ENCODE data around the gene ASAH2B.
"Not testable (repeated sequence)": the region's sequence is repeated elsewhere in the genome, so short reads cannot be mapped to it uniquely, and the experiment has no call there.

The ASAH2B gene

GRCh38 chr10:50739618-50740292 is at the start of gene ASAH2B:
TSS of gene ASAH2B (plus strand) at chr10:50739936. CDS start at chr10:50745131, 5,195 bp downstream.
- peak; percentile 52 for DNase-seq (ENCODE audit: low read depth)

- not testable (repeated sequence) for DNase-seq (ENCODE audit: low read depth)
Measured at GRCh38 chr10:50697819-50698218, 41.9 kb upstream of the ASAH2B start.

GRCh38 chr10:50701947-50702346 is 37.8 kb upstream of the ASAH2B start:
- not testable (repeated sequence) for DNase-seq (ENCODE audit: low read depth)

- not testable (repeated sequence) for DNase-seq (ENCODE audit: low read depth)
Measured at GRCh38 chr10:50702997-50703396, 36.7 kb upstream of the ASAH2B start.

GRCh38 chr10:50704436-50705079 is 35.2 kb upstream of the ASAH2B start:
- DNase-seq (ENCODE audit: low read depth) = not testable (repeated sequence)

- not testable (repeated sequence) for DNase-seq (ENCODE audit: low read depth)
Measured at GRCh38 chr10:50706006-50706405, 33.7 kb upstream of the ASAH2B start.

- not testable (repeated sequence) for DNase-seq (ENCODE audit: low read depth)
Measured at GRCh38 chr10:50710241-50710640, 29.5 kb upstream of the ASAH2B start.

GRCh38 chr10:50723812-50724211 is 15.9 kb upstream of the ASAH2B start:
- DNase-seq (ENCODE audit: low read depth) = not testable (repeated sequence)

- DNase-seq (ENCODE audit: low read depth) = not testable (repeated sequence)
Measured at GRCh38 chr10:50728112-50728511, 11.6 kb upstream of the ASAH2B start.

GRCh38 chr10:50738987-50739617 is 634 bp upstream of the ASAH2B start:
- not testable (repeated sequence) for DNase-seq (ENCODE audit: low read depth)

GRCh38 chr10:50740293-50740648 is 535 bp downstream of the ASAH2B start:
- no peak for DNase-seq (ENCODE audit: low read depth)

- DNase-seq (ENCODE audit: low read depth) = not testable (repeated sequence)
Measured at GRCh38 chr10:50742820-50743219, 3.1 kb downstream of the ASAH2B start.

- not testable (repeated sequence) for DNase-seq (ENCODE audit: low read depth)
Measured at GRCh38 chr10:50766774-50767513, 27.2 kb downstream of the ASAH2B start.

- DNase-seq (ENCODE audit: low read depth) = not testable (repeated sequence)
Measured at GRCh38 chr10:50772042-50772441, 32.3 kb downstream of the ASAH2B start.

- not testable (repeated sequence) for DNase-seq (ENCODE audit: low read depth)
Measured at GRCh38 chr10:50774868-50775267, 35.1 kb downstream of the ASAH2B start.

GRCh38 chr10:50780036-50780435 is 40.3 kb downstream of the ASAH2B start:
- not testable (repeated sequence) for DNase-seq (ENCODE audit: low read depth)

GRCh38 chr10:50782017-50782416 is 42.3 kb downstream of the ASAH2B start:
- DNase-seq (ENCODE audit: low read depth) = not testable (repeated sequence)

GRCh38 chr10:50787962-50788361 is 48.2 kb downstream of the ASAH2B start:
- not testable (repeated sequence) for DNase-seq (ENCODE audit: low read depth)

- no peak for DNase-seq (ENCODE audit: low read depth)
Measured at GRCh38 chr10:50788951-50789945, 49.5 kb downstream of the ASAH2B start.

GRCh38 chr10:50794490-50794889 is 54.8 kb downstream of the ASAH2B start:
- no peak for DNase-seq (ENCODE audit: low read depth)

- no peak for DNase-seq (ENCODE audit: low read depth)
Measured at GRCh38 chr10:50796693-50797092, 57.0 kb downstream of the ASAH2B start.

Data from stimulated activated CD8-positive, alpha-beta memory T cell treated with anti-CD3 and anti-CD28 coated beads, Interleukin-7, amount 100 ng/mL, for 24 hours (primary cell).